Brain microvascular endothelial cell (primary cell): Measurements from ENCODE around the gene DOCK2.

Experiments used
- DNase-seq: peaks from one replicate; pipeline ENCODE4 v3.0.0-alpha.2; 2020
- H3K27ac ChIP-seq: fragments of 250-450 bp; sonication (Bioruptor Pico); 2 replicates; pipeline ENCODE4 v1.5.1; 2020; ENCODE audit warnings: mild to moderate bottlenecking, moderate library complexity
- H3K27me3 ChIP-seq: fragments of 250-450 bp; sonication (Bioruptor Pico); replicated peaks from 2 replicates; pipeline ENCODE4 v1.5.1; 2020; ENCODE audit warnings: mild to moderate bottlenecking
- H3K36me3 ChIP-seq: fragments of 250-450 bp; sonication (Bioruptor Pico); replicated peaks from 2 replicates; pipeline ENCODE4 v1.5.1; 2020; ENCODE audit warnings: mild to moderate bottlenecking
- H3K4me3 ChIP-seq: 2 replicates; pipeline ENCODE4 v1.5.1; 2011; ENCODE audit warnings: low read depth, mild to moderate bottlenecking, control low read depth, low read length, moderate library complexity
- in situ Hi-C: cut with HindIII; loops from 2 replicates; pipeline ENCODE4 v1.10.0; 2017; ENCODE audit warnings: low sequenced_read_pairs, low pct_ligation_motif_present
- TF ChIP-seq, protein P1 (sequence below): IDR thresholded peaks from 2 replicates; pipeline ENCODE4 v1.5.1; 2011; ENCODE audit warnings: low read depth, mild to moderate bottlenecking, moderate library complexity, low read length, control low read depth, inconsistent platforms; ENCODE audit errors: missing control alignments

DOCK2 gene

DNA sequence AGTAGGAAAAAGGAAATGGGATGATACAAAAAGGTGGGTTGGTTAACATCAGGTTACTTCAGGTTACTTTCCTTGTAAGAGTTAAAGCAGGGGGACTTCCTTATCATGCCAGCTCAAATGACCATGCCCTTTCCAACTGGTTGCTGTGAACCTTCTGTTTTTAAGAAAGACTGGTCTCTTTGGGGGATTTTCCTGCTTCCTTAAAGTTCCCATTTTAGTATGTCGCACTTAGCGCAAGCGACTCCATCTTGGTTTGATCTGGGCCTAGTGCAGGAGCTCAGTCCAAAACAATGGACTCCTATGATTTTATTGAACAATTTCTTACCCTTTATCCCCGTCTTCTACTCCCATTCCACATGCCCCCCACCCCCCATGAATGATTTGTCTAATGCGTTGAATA is 173.4 kb downstream of the DOCK2 start:
- TF ChIP-seq, protein P1, sequence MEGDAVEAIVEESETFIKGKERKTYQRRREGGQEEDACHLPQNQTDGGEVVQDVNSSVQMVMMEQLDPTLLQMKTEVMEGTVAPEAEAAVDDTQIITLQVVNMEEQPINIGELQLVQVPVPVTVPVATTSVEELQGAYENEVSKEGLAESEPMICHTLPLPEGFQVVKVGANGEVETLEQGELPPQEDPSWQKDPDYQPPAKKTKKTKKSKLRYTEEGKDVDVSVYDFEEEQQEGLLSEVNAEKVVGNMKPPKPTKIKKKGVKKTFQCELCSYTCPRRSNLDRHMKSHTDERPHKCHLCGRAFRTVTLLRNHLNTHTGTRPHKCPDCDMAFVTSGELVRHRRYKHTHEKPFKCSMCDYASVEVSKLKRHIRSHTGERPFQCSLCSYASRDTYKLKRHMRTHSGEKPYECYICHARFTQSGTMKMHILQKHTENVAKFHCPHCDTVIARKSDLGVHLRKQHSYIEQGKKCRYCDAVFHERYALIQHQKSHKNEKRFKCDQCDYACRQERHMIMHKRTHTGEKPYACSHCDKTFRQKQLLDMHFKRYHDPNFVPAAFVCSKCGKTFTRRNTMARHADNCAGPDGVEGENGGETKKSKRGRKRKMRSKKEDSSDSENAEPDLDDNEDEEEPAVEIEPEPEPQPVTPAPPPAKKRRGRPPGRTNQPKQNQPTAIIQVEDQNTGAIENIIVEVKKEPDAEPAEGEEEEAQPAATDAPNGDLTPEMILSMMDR = no peak
- no peaks in the 10 kb centered on the region for H3K36me3 ChIP-seq

DNA sequence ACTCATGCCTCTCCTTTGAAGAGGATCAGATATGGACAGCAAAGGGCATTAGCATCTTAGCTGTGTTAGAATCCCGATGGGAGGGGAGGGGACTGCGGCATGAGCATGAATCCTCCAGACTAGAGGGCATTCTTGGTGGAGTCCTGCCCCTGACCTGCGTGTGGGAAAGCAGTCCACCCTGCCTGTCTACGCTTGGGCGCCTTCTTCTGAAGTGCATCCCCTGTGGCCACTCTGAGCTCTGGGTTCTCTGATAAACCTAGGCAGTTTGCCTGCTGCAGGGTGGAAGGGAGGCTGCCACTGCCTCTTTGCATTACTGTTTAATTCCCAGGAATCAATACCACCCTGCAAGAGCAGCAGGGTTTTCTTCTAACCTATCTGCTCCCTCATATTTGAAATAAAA is 173.9 kb downstream of the DOCK2 start:
- no peak for DNase-seq
- Histone ChIP-seq H3K27ac (no peak overlapping the region), H3K4me3 (no peak overlapping the region), H3K27me3 (no peaks in the 10 kb centered on the region), H3K36me3 (no peaks in the 10 kb centered on the region)
- TF ChIP-seq, protein P1 = no peak
- in situ Hi-C loops = no loop called here

More for the DNA sequence above, 173.4 kb downstream of the DOCK2 start:
- H3K27ac ChIP-seq = no peak overlapping the region
- H3K4me3 ChIP-seq = no peak overlapping the region
- no peak for DNase-seq
- in situ Hi-C loops = no loop called here
- no peaks in the 10 kb centered on the region for H3K27me3 ChIP-seq

- Histone ChIP-seq H3K27me3 (no peaks in the 10 kb centered on the region), H3K27ac (no peak overlapping the region), H3K4me3 (no peak overlapping the region), H3K36me3 (no peaks in the 10 kb centered on the region)
- in situ Hi-C loops = no loop called here
- TF ChIP-seq, protein P1 = no peak
- no peak for DNase-seq
Observed at GRCh38 chr5:169811680-169812079, 174.6 kb downstream of the DOCK2 start.

- Histone ChIP-seq H3K27me3 (no peaks in the 10 kb centered on the region), H3K27ac (no peak overlapping the region), H3K36me3 (no peaks in the 10 kb centered on the region), H3K4me3 (no peak overlapping the region)
- no peak for DNase-seq
- TF ChIP-seq, protein P1 = no peak
- in situ Hi-C loops = no loop called here
Observed at GRCh38 chr5:169812786-169813185, 175.7 kb downstream of the DOCK2 start.

- H3K27ac ChIP-seq = no peak overlapping the region
- no peaks in the 10 kb centered on the region for H3K27me3 ChIP-seq
- in situ Hi-C loops = no loop called here
- TF ChIP-seq, protein P1 = no peak
- no peaks in the 10 kb centered on the region for H3K36me3 ChIP-seq
- DNase-seq = no peak
- no peak overlapping the region for H3K4me3 ChIP-seq
Observed at GRCh38 chr5:169814045-169814444, 177.0 kb downstream of the DOCK2 start.

DNA sequence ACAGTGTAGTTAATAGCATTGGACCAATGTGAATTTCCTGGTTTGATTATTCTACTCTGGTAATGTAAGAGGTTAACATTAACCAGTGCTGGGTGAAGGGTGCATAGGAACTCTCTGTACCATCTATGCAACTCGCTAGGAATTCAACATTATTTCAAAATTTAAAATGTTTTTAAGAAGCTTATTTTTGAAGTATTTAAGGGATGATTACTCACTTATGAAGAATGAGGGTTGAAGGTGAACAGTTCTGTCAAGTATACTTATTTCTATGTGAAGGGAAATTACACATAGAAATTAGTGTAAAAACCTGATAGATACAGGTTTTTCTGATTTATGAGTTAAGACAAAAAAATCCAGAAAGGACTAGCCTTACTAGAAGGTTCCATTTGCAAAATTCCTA is 177.4 kb downstream of the DOCK2 start:
- TF ChIP-seq, protein P1 = no peak

More for the DNA sequence above, 177.4 kb downstream of the DOCK2 start:
- Histone ChIP-seq H3K4me3 (no peak overlapping the region), H3K36me3 (no peaks in the 10 kb centered on the region), H3K27ac (no peak overlapping the region), H3K27me3 (no peaks in the 10 kb centered on the region)
- in situ Hi-C loops = no loop called here
- DNase-seq = no peak
